GM18508 (cell line): ENCODE data around the gene PBXIP1.

Experiments
- ATAC-seq: cut with Tn5 transposase; IDR thresholded peaks from one replicate; pipeline ENCODE4 v1.9.1; 2021; ENCODE audit warnings: moderate number of reproducible peaks; ENCODE audit not compliant: insufficient read depth, unreplicated experiment

PBXIP1 gene

GRCh38 chr1:154973344-154974101, 17.6 kb upstream of the PBXIP1 start:
- no peak for ATAC-seq

GRCh38 chr1:154972517-154973343, 16.8 kb upstream of the PBXIP1 start:
- no peak for ATAC-seq

- no peak for ATAC-seq
Measured at GRCh38 chr1:154972213-154972516, 16.3 kb upstream of the PBXIP1 start.

GRCh38 chr1:154971341-154971998, 15.6 kb upstream of the PBXIP1 start:
- ATAC-seq = no peak

GRCh38 chr1:154970631-154971340, 14.9 kb upstream of the PBXIP1 start, which contains the start of gene SHC1:
SHC1 (minus strand) TSS chr1:154970747; CDS start chr1:154970526, 221 bp downstream.
- ATAC-seq = no peak

GRCh38 chr1:154969860-154970452, 14.1 kb upstream of the PBXIP1 start:
- no peak for ATAC-seq

GRCh38 chr1:154969246-154969645, 13.3 kb upstream of the PBXIP1 start:
- ATAC-seq = no peak

GRCh38 chr1:154968731-154969130, 12.8 kb upstream of the PBXIP1 start:
- no peak for ATAC-seq

- ATAC-seq = no peak
Measured at GRCh38 chr1:154967331-154967950, 11.5 kb upstream of the PBXIP1 start.

- no peak for ATAC-seq
Measured at GRCh38 chr1:154966111-154966510, 10.2 kb upstream of the PBXIP1 start.

- no peak for ATAC-seq
Measured at GRCh38 chr1:154964359-154964758, 8.5 kb upstream of the PBXIP1 start.

- ATAC-seq = no peak
Measured at GRCh38 chr1:154963643-154964042, 7.7 kb upstream of the PBXIP1 start.

- ATAC-seq = no peak
Measured at GRCh38 chr1:154962795-154963330, 7.0 kb upstream of the PBXIP1 start.

- ATAC-seq = no peak
Measured at GRCh38 chr1:154962156-154962749, 6.4 kb upstream of the PBXIP1 start.

GRCh38 chr1:154961207-154962155, 5.6 kb upstream of the PBXIP1 start, which contains the start of gene PYGO2:
PYGO2 (minus strand) TSS chr1:154961782; CDS start chr1:154961576, 206 bp downstream.
- ATAC-seq = no peak

GRCh38 chr1:154960446-154961136, 4.7 kb upstream of the PBXIP1 start:
- ATAC-seq = no peak

- no peak for ATAC-seq
Measured at GRCh38 chr1:154959426-154959780, 3.5 kb upstream of the PBXIP1 start.
